Measurements from ENCODE around the gene CHCHD3.

CHCHD3 gene

GRCh38 chr7:133112335-133112734 is 30.4 kb upstream of the CHCHD3 start:
- peaks cover 0 to 5% of the 10 kb centered on the region in 2 donors for H3K27me3 ChIP-seq (ENCODE audit: control insufficient read depth in 1 of 2, insufficient read depth in 2 of 2, low read length in 2 of 2)
- no peak overlapping the region for H3K4me3 ChIP-seq (ENCODE audit: low read length in 2 of 2)
- H3K36me3 ChIP-seq (ENCODE audit: control insufficient read depth in 2 of 2, insufficient read depth in 2 of 2, low read length in 2 of 2), result no peaks in the 10 kb centered on the region
- H3K4me1 ChIP-seq (ENCODE audit: control insufficient read depth, insufficient read depth, low read length), result no peaks in the 10 kb centered on the region
- H3K27ac ChIP-seq (ENCODE audit: low read length), result no peak overlapping the region
- peaks cover 3% of the 10 kb centered on the region in 2 donors for H3K9me3 ChIP-seq (ENCODE audit: control insufficient read depth in 2 of 2, low read length in 2 of 2)
- H3K9ac ChIP-seq (ENCODE audit: low read length in 2 of 2), result no peak overlapping the region

- Histone ChIP-seq H3K36me3 (ENCODE audit: control insufficient read depth in 2 of 2, insufficient read depth in 2 of 2, low read length in 2 of 2) (no peaks in the 10 kb centered on the region), H3K9ac (ENCODE audit: low read length in 2 of 2) (no peak overlapping the region), H3K9me3 (ENCODE audit: control insufficient read depth in 2 of 2, low read length in 2 of 2) (peaks cover 3% of the 10 kb centered on the region in 2 donors), H3K4me3 (ENCODE audit: low read length in 2 of 2) (no peak overlapping the region), H3K27me3 (ENCODE audit: control insufficient read depth in 1 of 2, insufficient read depth in 2 of 2, low read length in 2 of 2) (peaks cover 0 to 6% of the 10 kb centered on the region in 2 donors), H3K4me1 (ENCODE audit: control insufficient read depth, insufficient read depth, low read length) (no peaks in the 10 kb centered on the region), H3K27ac (ENCODE audit: low read length) (no peak overlapping the region)
These were observed 28.4 kb upstream of the CHCHD3 start for GRCh38 chr7:133110312-133110711.

DNA sequence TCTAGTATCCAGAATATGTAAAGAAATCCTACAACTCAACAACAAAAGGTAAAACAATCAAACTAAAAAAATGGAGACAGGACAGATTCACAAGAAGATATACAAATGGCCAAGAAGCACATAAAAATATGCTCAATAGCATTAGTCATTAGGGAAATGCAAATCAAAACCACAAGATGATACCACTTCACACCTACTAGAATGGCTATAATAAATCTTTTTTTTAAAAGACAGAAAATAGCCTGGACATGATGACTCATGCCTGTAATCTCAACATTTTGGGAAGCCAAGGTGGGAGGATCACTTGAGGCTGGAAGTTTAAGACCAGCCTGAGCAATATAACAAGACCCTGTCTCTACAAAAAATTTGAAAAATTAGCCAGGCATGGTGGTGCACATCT is 27.9 kb upstream of the CHCHD3 start:
- Histone ChIP-seq H3K27me3 (ENCODE audit: control insufficient read depth in 1 of 2, insufficient read depth in 2 of 2, low read length in 2 of 2) (peaks cover 0 to 4% of the 10 kb centered on the region in 2 donors), H3K27ac (ENCODE audit: low read length) (no peak overlapping the region), H3K4me3 (ENCODE audit: low read length in 2 of 2) (no peak overlapping the region), H3K9ac (ENCODE audit: low read length in 2 of 2) (no peak overlapping the region), H3K9me3 (ENCODE audit: control insufficient read depth in 2 of 2, low read length in 2 of 2) (peaks cover 3% of the 10 kb centered on the region in 2 donors), H3K4me1 (ENCODE audit: control insufficient read depth, insufficient read depth, low read length) (no peaks in the 10 kb centered on the region), H3K36me3 (ENCODE audit: control insufficient read depth in 2 of 2, insufficient read depth in 2 of 2, low read length in 2 of 2) (no peaks in the 10 kb centered on the region)

- Histone ChIP-seq H3K4me1 (ENCODE audit: control insufficient read depth, insufficient read depth, low read length) (no peaks in the 10 kb centered on the region), H3K9me3 (ENCODE audit: control insufficient read depth in 2 of 2, low read length in 2 of 2) (peaks cover 3% of the 10 kb centered on the region in 2 donors), H3K27me3 (ENCODE audit: control insufficient read depth in 1 of 2, insufficient read depth in 2 of 2, low read length in 2 of 2) (peaks cover 0 to 4% of the 10 kb centered on the region in 2 donors), H3K9ac (ENCODE audit: low read length in 2 of 2) (no peak overlapping the region), H3K27ac (ENCODE audit: low read length) (no peak overlapping the region), H3K4me3 (ENCODE audit: low read length in 2 of 2) (no peak overlapping the region), H3K36me3 (ENCODE audit: control insufficient read depth in 2 of 2, insufficient read depth in 2 of 2, low read length in 2 of 2) (no peaks in the 10 kb centered on the region)
These were observed 26.1 kb upstream of the CHCHD3 start for GRCh38 chr7:133108023-133108422.

- H3K4me1 ChIP-seq (ENCODE audit: control insufficient read depth, insufficient read depth, low read length), result no peaks in the 10 kb centered on the region
- no peak overlapping the region for H3K4me3 ChIP-seq (ENCODE audit: low read length in 2 of 2)
- H3K27me3 ChIP-seq (ENCODE audit: control insufficient read depth in 1 of 2, insufficient read depth in 2 of 2, low read length in 2 of 2), result peaks cover 0 to 2% of the 10 kb centered on the region in 2 donors
- no peaks in the 10 kb centered on the region for H3K36me3 ChIP-seq (ENCODE audit: control insufficient read depth in 2 of 2, insufficient read depth in 2 of 2, low read length in 2 of 2)
- H3K27ac ChIP-seq (ENCODE audit: low read length), result no peak overlapping the region
- H3K9me3 ChIP-seq (ENCODE audit: control insufficient read depth in 2 of 2, low read length in 2 of 2), result no peaks in the 10 kb centered on the region
- H3K9ac ChIP-seq (ENCODE audit: low read length in 2 of 2), result no peak overlapping the region
These were observed 20.6 kb upstream of the CHCHD3 start for GRCh38 chr7:133102276-133103060.

DNA sequence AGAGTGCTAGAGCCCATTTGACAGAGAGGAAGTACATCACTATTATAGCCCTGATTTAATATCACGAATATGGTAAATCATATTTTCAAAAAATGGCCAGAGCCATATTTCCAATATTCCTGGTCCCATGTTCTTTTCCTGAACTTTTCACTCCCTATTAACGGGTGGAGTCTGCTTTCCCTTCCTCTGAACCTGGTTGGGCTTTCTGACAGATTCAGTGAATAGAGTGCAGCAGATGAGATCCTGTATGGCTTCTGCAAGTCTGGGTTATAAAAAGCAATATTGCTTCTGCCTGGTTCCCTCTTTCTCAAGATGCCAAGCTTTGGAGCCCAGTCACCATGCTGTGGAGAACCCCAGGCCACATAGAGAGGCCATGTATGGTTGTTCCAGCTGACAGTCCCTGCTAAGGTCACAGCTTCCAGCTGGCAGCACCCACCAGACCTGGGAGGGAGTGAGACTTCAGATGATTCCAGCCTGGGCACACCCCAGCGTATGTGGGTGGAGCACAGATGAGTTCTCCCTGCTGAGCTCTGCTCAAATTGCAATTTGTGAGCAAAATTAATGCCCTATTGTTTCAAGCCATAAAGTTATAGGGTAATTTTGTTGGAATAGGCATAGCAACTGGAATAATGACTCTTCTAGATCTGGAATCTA is 17.9 kb upstream of the CHCHD3 start:
- Histone ChIP-seq H3K27ac (ENCODE audit: low read length) (no peak overlapping the region), H3K27me3 (ENCODE audit: control insufficient read depth in 1 of 2, insufficient read depth in 2 of 2, low read length in 2 of 2) (no peaks in the 10 kb centered on the region), H3K4me3 (ENCODE audit: low read length in 2 of 2) (no peak overlapping the region), H3K4me1 (ENCODE audit: control insufficient read depth, insufficient read depth, low read length) (no peaks in the 10 kb centered on the region), H3K9ac (ENCODE audit: low read length in 2 of 2) (no peak overlapping the region), H3K36me3 (ENCODE audit: control insufficient read depth in 2 of 2, insufficient read depth in 2 of 2, low read length in 2 of 2) (no peaks in the 10 kb centered on the region), H3K9me3 (ENCODE audit: control insufficient read depth in 2 of 2, low read length in 2 of 2) (no peaks in the 10 kb centered on the region)

GRCh38 chr7:133095119-133095671 is 13.3 kb upstream of the CHCHD3 start:
- Histone ChIP-seq H3K4me1 (ENCODE audit: control insufficient read depth, insufficient read depth, low read length) (no peaks in the 10 kb centered on the region), H3K9ac (ENCODE audit: low read length in 2 of 2) (no peak overlapping the region), H3K36me3 (ENCODE audit: control insufficient read depth in 2 of 2, insufficient read depth in 2 of 2, low read length in 2 of 2) (no peaks in the 10 kb centered on the region), H3K4me3 (ENCODE audit: low read length in 2 of 2) (no peak overlapping the region), H3K27me3 (ENCODE audit: control insufficient read depth in 1 of 2, insufficient read depth in 2 of 2, low read length in 2 of 2) (no peaks in the 10 kb centered on the region), H3K9me3 (ENCODE audit: control insufficient read depth in 2 of 2, low read length in 2 of 2) (no peaks in the 10 kb centered on the region), H3K27ac (ENCODE audit: low read length) (no peak overlapping the region)

- Histone ChIP-seq H3K27ac (ENCODE audit: low read length) (no peak overlapping the region), H3K9ac (ENCODE audit: low read length in 2 of 2) (no peak overlapping the region), H3K27me3 (ENCODE audit: control insufficient read depth in 1 of 2, insufficient read depth in 2 of 2, low read length in 2 of 2) (no peaks in the 10 kb centered on the region), H3K9me3 (ENCODE audit: control insufficient read depth in 2 of 2, low read length in 2 of 2) (no peaks in the 10 kb centered on the region), H3K4me3 (ENCODE audit: low read length in 2 of 2) (no peak overlapping the region), H3K36me3 (ENCODE audit: control insufficient read depth in 2 of 2, insufficient read depth in 2 of 2, low read length in 2 of 2) (no peaks in the 10 kb centered on the region), H3K4me1 (ENCODE audit: control insufficient read depth, insufficient read depth, low read length) (no peaks in the 10 kb centered on the region)
These were observed 10.1 kb upstream of the CHCHD3 start for GRCh38 chr7:133091943-133092464.

- Histone ChIP-seq H3K36me3 (ENCODE audit: control insufficient read depth in 2 of 2, insufficient read depth in 2 of 2, low read length in 2 of 2) (no peaks in the 10 kb centered on the region), H3K4me3 (ENCODE audit: low read length in 2 of 2) (peak overlapping the region; percentile 32 to 89), H3K4me1 (ENCODE audit: control insufficient read depth, insufficient read depth, low read length) (no peaks in the 10 kb centered on the region), H3K9ac (ENCODE audit: low read length in 2 of 2) (no peak overlapping the region), H3K27me3 (ENCODE audit: control insufficient read depth in 1 of 2, insufficient read depth in 2 of 2, low read length in 2 of 2) (no peaks in the 10 kb centered on the region), H3K9me3 (ENCODE audit: control insufficient read depth in 2 of 2, low read length in 2 of 2) (no peaks in the 10 kb centered on the region), H3K27ac (ENCODE audit: low read length) (no peak overlapping the region)
These were observed 488 bp upstream of the CHCHD3 start for GRCh38 chr7:133082390-133082766.

GRCh38 chr7:133081119-133081598 is 731 bp downstream of the CHCHD3 start:
- Histone ChIP-seq H3K9me3 (ENCODE audit: control insufficient read depth in 2 of 2, low read length in 2 of 2) (no peaks in the 10 kb centered on the region), H3K4me1 (ENCODE audit: control insufficient read depth, insufficient read depth, low read length) (no peaks in the 10 kb centered on the region), H3K36me3 (ENCODE audit: control insufficient read depth in 2 of 2, insufficient read depth in 2 of 2, low read length in 2 of 2) (no peaks in the 10 kb centered on the region), H3K27me3 (ENCODE audit: control insufficient read depth in 1 of 2, insufficient read depth in 2 of 2, low read length in 2 of 2) (no peaks in the 10 kb centered on the region), H3K27ac (ENCODE audit: low read length) (peak overlapping the region; percentile 62), H3K9ac (ENCODE audit: low read length in 2 of 2) (peak overlapping the region; percentile 90 to 97), H3K4me3 (ENCODE audit: low read length in 2 of 2) (peak overlapping the region; percentile 89 to 99)
